Raji (cell line): ENCODE data around the gene IGSF8.

ENCODE experiments used
- POLR2A ChIP-seq: IDR thresholded peaks from 2 replicates; pipeline ENCODE4 v1.6.1; 2011; ENCODE audit warnings: low read depth, low read length, control low read depth; ENCODE audit not compliant: insufficient read depth

IGSF8 gene

GRCh38 chr1:160052936-160053335 lies 45.5 kb downstream of the IGSF8 start:
- no peak for TF ChIP-seq POLR2A

- TF ChIP-seq POLR2A, result no peak
Measured at GRCh38 chr1:160050619-160051018, 47.8 kb downstream of the IGSF8 start.

GRCh38 chr1:160049101-160049500 lies 49.3 kb downstream of the IGSF8 start:
- TF ChIP-seq POLR2A, result no peak

- no peak for TF ChIP-seq POLR2A
Measured at GRCh38 chr1:160048335-160048734, 50.1 kb downstream of the IGSF8 start.

- TF ChIP-seq POLR2A, result no peak
Measured at GRCh38 chr1:160047111-160047991, 51.1 kb downstream of the IGSF8 start.

- no peak for TF ChIP-seq POLR2A
Measured at GRCh38 chr1:160046494-160047110, 51.8 kb downstream of the IGSF8 start.

- TF ChIP-seq POLR2A, result no peak
Measured at GRCh38 chr1:160045653-160046052, 52.8 kb downstream of the IGSF8 start.

GRCh38 chr1:160043543-160043942 lies 54.9 kb downstream of the IGSF8 start:
- no peak for TF ChIP-seq POLR2A
